Liver (tissue), 9 donors: Measurements from ENCODE around the gene UBR4. TPM values are rescaled to one million over a fixed set of nuclear protein-coding genes. Genes with fewer than 3 reads are reported as not detected.

ENCODE experiments used
- DNase-seq: peaks from one replicate; pipeline ENCODE4 v3.0.0-alpha.2; 2017; ENCODE audit warnings: low spot score
- H3K27ac ChIP-seq, 2 donors: one replicate each; pipeline ENCODE4 v1.7.0; 2013; ENCODE audit warnings: inconsistent platforms in 2 of 2, low read length in 2 of 2, control low read depth in 1 of 2, low read depth in 1 of 2, mild to moderate bottlenecking in 1 of 2
- H3K27me3 ChIP-seq, 4 donors: one replicate each; pipeline versions ENCODE4 v1.6.1 to v1.7.0; 2013; ENCODE audit warnings: low read length in 3 of 4, inconsistent platforms in 1 of 4, mild to moderate bottlenecking in 1 of 4, moderate library complexity in 1 of 4; ENCODE audit not compliant: control insufficient read depth in 4 of 4, insufficient read depth in 4 of 4
- H3K36me3 ChIP-seq, 4 donors: one replicate each; pipeline versions ENCODE4 v1.6.1 to v1.7.0; 2013; ENCODE audit warnings: low read length in 3 of 4, mild to moderate bottlenecking in 3 of 4, low read depth in 1 of 4, moderate library complexity in 1 of 4; ENCODE audit not compliant: control insufficient read depth in 4 of 4, insufficient read depth in 3 of 4
- H3K4me1 ChIP-seq, 4 donors: one replicate each; pipeline versions ENCODE4 v1.6.1 to v1.7.0; 2013; ENCODE audit warnings: low read length in 3 of 4, mild to moderate bottlenecking in 3 of 4, moderate library complexity in 1 of 4; ENCODE audit not compliant: control insufficient read depth in 4 of 4, insufficient read depth in 4 of 4
- H3K4me3 ChIP-seq, 3 donors: one replicate each; pipeline versions ENCODE4 v1.6.1 to v1.7.0; 2013; ENCODE audit warnings: low read length in 3 of 3, control low read depth in 1 of 3, low read depth in 1 of 3, mild to moderate bottlenecking in 1 of 3
- H3K9ac ChIP-seq, 2 donors: one replicate each; pipeline ENCODE4 v1.7.0; 2013; ENCODE audit warnings: low read length in 2 of 2, mild to moderate bottlenecking in 2 of 2, moderate library complexity in 2 of 2, control low read depth in 1 of 2, low read depth in 1 of 2
- H3K9me3 ChIP-seq, 4 donors: one replicate each; pipeline versions ENCODE4 v1.6.1 to v1.7.0; 2013; ENCODE audit warnings: low read length in 3 of 4; ENCODE audit not compliant: control insufficient read depth in 4 of 4
- ATF3 ChIP-seq: IDR thresholded peaks from 2 replicates; pipeline ENCODE4 v1.6.1; 2016; ENCODE audit warnings: antibody characterized with exemption
- CTCF ChIP-seq: fragments of 150-350 bp; IDR thresholded peaks from 2 replicates; pipeline ENCODE4 v1.5.1; 2017; ENCODE audit warnings: improper control_type of control experiment, low read depth, low read length; ENCODE audit not compliant: missing input control
- EGR1 ChIP-seq, 2 donors: IDR thresholded peaks; 2 replicates each; pipeline ENCODE4 v1.6.1; 2016 to 2018; ENCODE audit warnings: antibody characterized with exemption in 2 of 2, low read depth in 2 of 2
- FOXA1 ChIP-seq: IDR thresholded peaks from 2 replicates; pipeline ENCODE4 v1.6.1; 2016; ENCODE audit warnings: antibody characterized with exemption
- FOXA2 ChIP-seq: IDR thresholded peaks from 2 replicates; pipeline ENCODE4 v1.6.1; 2016; ENCODE audit warnings: antibody characterized with exemption
- GABPA ChIP-seq, 2 donors: IDR thresholded peaks in 1 of 2; conservative IDR thresholded peaks in 1 of 2; 2 replicates each; pipeline ENCODE4 v1.6.1; 2016; ENCODE audit warnings: antibody characterized with exemption in 2 of 2, mild to moderate bottlenecking in 1 of 2, moderate library complexity in 1 of 2
- HNF4A ChIP-seq, 2 donors: conservative IDR thresholded peaks; 2 replicates each; pipeline ENCODE4 v1.6.1; 2016; ENCODE audit warnings: antibody characterized with exemption in 2 of 2, mild to moderate bottlenecking in 2 of 2
- HNF4G ChIP-seq: IDR thresholded peaks from 2 replicates; pipeline ENCODE4 v1.6.1; 2016; ENCODE audit warnings: antibody characterized with exemption
- JUND ChIP-seq, 2 donors: IDR thresholded peaks; 2 replicates each; pipeline ENCODE4 v1.6.1; 2016; ENCODE audit warnings: antibody characterized with exemption in 2 of 2
- MAX ChIP-seq: IDR thresholded peaks from 2 replicates; pipeline ENCODE4 v1.6.1; 2016; ENCODE audit warnings: antibody characterized with exemption
- NR2F2 ChIP-seq: IDR thresholded peaks from 2 replicates; pipeline ENCODE4 v1.6.1; 2016; ENCODE audit warnings: antibody characterized with exemption
- RAD21 ChIP-seq, 2 donors: IDR thresholded peaks; 2 replicates each; pipeline ENCODE4 v1.6.1; 2016; ENCODE audit warnings: antibody characterized with exemption in 2 of 2, mild to moderate bottlenecking in 2 of 2
- REST ChIP-seq: IDR thresholded peaks from 2 replicates; pipeline ENCODE4 v1.6.1; 2016; ENCODE audit warnings: antibody characterized with exemption, mild to moderate bottlenecking
- RXRA ChIP-seq, 2 donors: IDR thresholded peaks; 2 replicates each; pipeline ENCODE4 v1.6.1; 2017 to 2018; ENCODE audit warnings: antibody characterized with exemption in 2 of 2, mild to moderate bottlenecking in 1 of 2
- YY1 ChIP-seq: IDR thresholded peaks from 2 replicates; pipeline ENCODE4 v1.6.1; 2016; ENCODE audit warnings: antibody characterized with exemption, mild to moderate bottlenecking
- ZBTB33 ChIP-seq: IDR thresholded peaks from 2 replicates; pipeline ENCODE4 v1.6.1; 2016; ENCODE audit warnings: antibody characterized with exemption
- WGBS: extraction: QIAGEN DNeasy Blood & Tissue Kit; methylation state at CpG from one replicate; pipeline ENCODE4 v1.1.7; 2013; 5-methylcytosine and 5-hydroxymethylcytosine counted together
- polyA plus RNA-seq, 2 donors: library from polyadenylated mRNA; stranded (reverse) in 1 of 2; unstranded in 1 of 2; fragments of 200-250 nt in 1 of 2; fragments of >200 nt in 1 of 2; fragmentation: Nextera tagmentation in 1 of 2; extraction: Ambion mirVana in 1 of 2; gene quantifications; one replicate each; pipeline versions ENCODE4 v1.2.1 to v1.2.3, GENCODE V29; 2013 to 2015
- total RNA-seq, 2 donors: library from RNA; depleted of rRNA; stranded (reverse); fragments of >200 nt; gene quantifications; one replicate each; pipeline ENCODE4 v1.2.3, GENCODE V29; 2014
- donor health status: healthy.
- donor health status: healthy.
- donor health status: healthy.
- donor health status: healthy.
- donor health status: healthy.

UBR4 gene
- total and polyA plus RNA-seq, 4 donors = 45.4 to 156 (median 86.9) TPM

- H3K36me3 ChIP-seq = peaks cover 12 to 71% (median 26%) of the 10 kb centered on the region in 4 donors
- peaks cover 2 to 8% (median 6%) of the 10 kb centered on the region in 4 donors for H3K4me1 ChIP-seq
- no peak overlapping the region for H3K4me3 ChIP-seq
- H3K27me3 ChIP-seq = no peaks in the 10 kb centered on the region
- H3K9ac ChIP-seq = no peak overlapping the region
- no peak overlapping the region for H3K27ac ChIP-seq
- DNase-seq = no peak
- 97% methylated on average over 10 of the region's 10 CpGs for WGBS
- H3K9me3 ChIP-seq = no peaks in the 10 kb centered on the region
- TF ChIP-seq RXRA (IDR thresholded peaks at IDR 0.05) = no peak
- no peak for TF ChIP-seq FOXA2
- no peak for TF ChIP-seq YY1
- TF ChIP-seq REST = no peak
- TF ChIP-seq CTCF = no peak
- no peak for TF ChIP-seq FOXA1
- TF ChIP-seq NR2F2 = no peak
- no peak for TF ChIP-seq MAX
- TF ChIP-seq ZBTB33 = no peak
- no peak for TF ChIP-seq ATF3
- TF ChIP-seq RAD21 (IDR thresholded peaks at IDR 0.05) = no peak
- no peak for TF ChIP-seq HNF4A (conservative IDR thresholded peaks at IDR 0.05)
- no peak for TF ChIP-seq HNF4G
- no peak for TF ChIP-seq JUND (IDR thresholded peaks at IDR 0.05)
- no peak for TF ChIP-seq GABPA (IDR thresholded peaks at IDR 0.05 in 1 of 2, conservative IDR thresholded peaks at IDR 0.05 in 1 of 2)
- no peak for TF ChIP-seq EGR1 (IDR thresholded peaks at IDR 0.05; ENCODE audit: low read depth in 2 of 2)
These were observed 48.3 kb upstream of the UBR4 start for GRCh38 chr1:19258353-19258752.
